Measurements from ENCODE around the gene ARHGAP30. TPM values are rescaled to one million over a fixed set of nuclear protein-coding genes. Genes with fewer than 3 reads are reported as not detected.
"Not testable (repeated sequence)": the region's sequence is repeated elsewhere in the genome, so short reads cannot be mapped to it uniquely, and the experiment has no call there.

The ARHGAP30 gene
- total RNA-seq, 1 donor from 2014 or later, result 6.0 TPM

- ATAC-seq, result peak; percentile 74
Observed at GRCh38 chr1:161068306-161069234, 1.1 kb downstream of the ARHGAP30 start.

GRCh38 chr1:161066694-161067093 lies 3.0 kb downstream of the ARHGAP30 start:
- ATAC-seq, result no peak

GRCh38 chr1:161065681-161066080 lies 4.0 kb downstream of the ARHGAP30 start:
- ATAC-seq, result not testable (repeated sequence)

GRCh38 chr1:161063936-161064335 lies 5.8 kb downstream of the ARHGAP30 start:
- ATAC-seq, result not testable (repeated sequence)

GRCh38 chr1:161061419-161061818 lies 8.3 kb downstream of the ARHGAP30 start:
- peak; percentile 27 for ATAC-seq

- ATAC-seq, result peak; percentile 53
Observed at GRCh38 chr1:161059293-161059692, 10.4 kb downstream of the ARHGAP30 start.

- no peak for ATAC-seq
Observed at GRCh38 chr1:161054805-161055204, 14.9 kb downstream of the ARHGAP30 start.

GRCh38 chr1:161054232-161054631 lies 15.5 kb downstream of the ARHGAP30 start:
- ATAC-seq, result peak; percentile 10

- ATAC-seq, result peak; percentile 4
Observed at GRCh38 chr1:161052899-161053298, 16.8 kb downstream of the ARHGAP30 start.

- no peak for ATAC-seq
Observed at GRCh38 chr1:161051219-161051618, 18.5 kb downstream of the ARHGAP30 start.

- no peak for ATAC-seq
Observed at GRCh38 chr1:161048949-161049722, 20.6 kb downstream of the ARHGAP30 start.

- ATAC-seq, result no peak
Observed at GRCh38 chr1:161047436-161048420, 22.0 kb downstream of the ARHGAP30 start.

GRCh38 chr1:161046605-161047228 lies 23.0 kb downstream of the ARHGAP30 start:
- no peak for ATAC-seq

GRCh38 chr1:161045736-161046604 lies 23.7 kb downstream of the ARHGAP30 start, which contains the start of gene USF1:
USF1 (minus strand) TSS chr1:161045977; CDS start chr1:161043275, 2,702 bp downstream.
- ATAC-seq, result peak; percentile 87

- peak; percentile 48 for ATAC-seq
Observed at GRCh38 chr1:161044908-161045735, 24.6 kb downstream of the ARHGAP30 start.

- ATAC-seq, result no peak
Observed at GRCh38 chr1:161044535-161044907, 25.2 kb downstream of the ARHGAP30 start.

GRCh38 chr1:161039546-161039945 lies 30.1 kb downstream of the ARHGAP30 start:
- no peak for ATAC-seq

- ATAC-seq, result no peak
Observed at GRCh38 chr1:161039154-161039545, 30.5 kb downstream of the ARHGAP30 start.

- peak; percentile 75 for ATAC-seq
Observed at GRCh38 chr1:161038523-161039153, 31.1 kb downstream of the ARHGAP30 start, which contains the start of gene TSTD1. TSTD1 (minus strand) TSS chr1:161038964; CDS start chr1:161038889, 75 bp downstream.
